HL-60 (cell line): ENCODE data around the gene FHAD1.

Experiments used
- DNase-seq, 2 experiments: peaks; one replicate each; pipeline ENCODE4 v3.0.0-alpha.2; 2010 to 2020; ENCODE audit warnings: low read depth in 1 of 2, low spot score in 1 of 2
- H3K27ac ChIP-seq: fragments of 250-450 bp; sonication (Bioruptor Pico); replicated peaks from 2 replicates; pipeline ENCODE4 v1.5.1; 2020; ENCODE audit warnings: mild to moderate bottlenecking, moderate library complexity
- H3K27me3 ChIP-seq: fragments of 250-450 bp; sonication (Bioruptor Pico); 2 replicates; pipeline ENCODE4 v1.5.1; 2021; ENCODE audit warnings: mild to moderate bottlenecking, moderate library complexity; ENCODE audit not compliant: insufficient read depth, poor library complexity, severe bottlenecking
- H3K4me3 ChIP-seq: replicated peaks from 2 replicates; pipeline ENCODE4 v1.5.1; 2011; ENCODE audit warnings: mild to moderate bottlenecking, control low read depth, low read length; ENCODE audit not compliant: insufficient read depth
- CTCF ChIP-seq: IDR thresholded peaks from one replicate; pipeline ENCODE4 v1.5.1; 2011; ENCODE audit warnings: low read length, control low read depth, inconsistent platforms; ENCODE audit not compliant: insufficient read depth
- GABPA ChIP-seq: IDR thresholded peaks from 2 replicates; pipeline ENCODE4 v1.6.1; 2012; ENCODE audit warnings: low read depth
- POLR2AphosphoS5 ChIP-seq: IDR thresholded peaks from 2 replicates; pipeline ENCODE4 v1.6.1; 2012; ENCODE audit warnings: low read depth
- SPI1 ChIP-seq: IDR thresholded peaks from 2 replicates; pipeline ENCODE4 v1.6.1; 2012; ENCODE audit warnings: low read depth, mild to moderate bottlenecking, borderline replicate concordance
- TF ChIP-seq, protein P1 (sequence below): IDR thresholded peaks from 2 replicates; pipeline ENCODE4 v1.6.1; 2012; ENCODE audit warnings: low read depth; ENCODE audit not compliant: insufficient replicate concordance

Gene FHAD1

GRCh38 chr1:15442119-15442518, 195.1 kb downstream of the FHAD1 start:
- H3K27ac ChIP-seq: no peak overlapping the region
- H3K27me3 ChIP-seq: peaks cover 6% of the 10 kb centered on the region
- TF ChIP-seq GABPA: no peak
- no peak overlapping the region for H3K4me3 ChIP-seq
- DNase-seq: no peak

DNA sequence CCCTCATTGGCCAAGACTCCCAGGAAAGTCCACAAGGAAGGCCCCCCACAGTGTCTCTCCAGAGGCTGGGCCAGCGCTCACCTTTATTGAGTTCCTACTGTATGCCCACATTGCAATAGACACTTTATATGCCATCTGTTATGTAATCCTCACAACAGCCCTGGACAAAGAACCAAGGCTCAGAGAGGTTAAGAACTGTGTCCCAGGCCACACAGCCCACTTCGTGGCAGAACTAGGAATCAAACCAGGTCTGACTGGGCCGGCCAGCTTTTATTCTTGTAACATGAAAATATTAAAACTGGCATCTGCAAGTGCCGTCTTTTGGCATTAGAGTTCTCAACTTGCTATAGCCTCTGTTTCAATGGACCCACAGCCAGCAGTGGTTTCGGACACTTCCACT, 195.7 kb downstream of the FHAD1 start:
- TF ChIP-seq SPI1: no peak
- TF ChIP-seq, protein P1, sequence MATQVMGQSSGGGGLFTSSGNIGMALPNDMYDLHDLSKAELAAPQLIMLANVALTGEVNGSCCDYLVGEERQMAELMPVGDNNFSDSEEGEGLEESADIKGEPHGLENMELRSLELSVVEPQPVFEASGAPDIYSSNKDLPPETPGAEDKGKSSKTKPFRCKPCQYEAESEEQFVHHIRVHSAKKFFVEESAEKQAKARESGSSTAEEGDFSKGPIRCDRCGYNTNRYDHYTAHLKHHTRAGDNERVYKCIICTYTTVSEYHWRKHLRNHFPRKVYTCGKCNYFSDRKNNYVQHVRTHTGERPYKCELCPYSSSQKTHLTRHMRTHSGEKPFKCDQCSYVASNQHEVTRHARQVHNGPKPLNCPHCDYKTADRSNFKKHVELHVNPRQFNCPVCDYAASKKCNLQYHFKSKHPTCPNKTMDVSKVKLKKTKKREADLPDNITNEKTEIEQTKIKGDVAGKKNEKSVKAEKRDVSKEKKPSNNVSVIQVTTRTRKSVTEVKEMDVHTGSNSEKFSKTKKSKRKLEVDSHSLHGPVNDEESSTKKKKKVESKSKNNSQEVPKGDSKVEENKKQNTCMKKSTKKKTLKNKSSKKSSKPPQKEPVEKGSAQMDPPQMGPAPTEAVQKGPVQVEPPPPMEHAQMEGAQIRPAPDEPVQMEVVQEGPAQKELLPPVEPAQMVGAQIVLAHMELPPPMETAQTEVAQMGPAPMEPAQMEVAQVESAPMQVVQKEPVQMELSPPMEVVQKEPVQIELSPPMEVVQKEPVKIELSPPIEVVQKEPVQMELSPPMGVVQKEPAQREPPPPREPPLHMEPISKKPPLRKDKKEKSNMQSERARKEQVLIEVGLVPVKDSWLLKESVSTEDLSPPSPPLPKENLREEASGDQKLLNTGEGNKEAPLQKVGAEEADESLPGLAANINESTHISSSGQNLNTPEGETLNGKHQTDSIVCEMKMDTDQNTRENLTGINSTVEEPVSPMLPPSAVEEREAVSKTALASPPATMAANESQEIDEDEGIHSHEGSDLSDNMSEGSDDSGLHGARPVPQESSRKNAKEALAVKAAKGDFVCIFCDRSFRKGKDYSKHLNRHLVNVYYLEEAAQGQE: no peak
- no peak for TF ChIP-seq GABPA
- TF ChIP-seq CTCF: no peak
- TF ChIP-seq POLR2AphosphoS5: no peak
- Histone ChIP-seq H3K27me3 (peaks cover 6% of the 10 kb centered on the region), H3K27ac (no peak overlapping the region), H3K4me3 (no peak overlapping the region)
- DNase-seq: no peak

DNA sequence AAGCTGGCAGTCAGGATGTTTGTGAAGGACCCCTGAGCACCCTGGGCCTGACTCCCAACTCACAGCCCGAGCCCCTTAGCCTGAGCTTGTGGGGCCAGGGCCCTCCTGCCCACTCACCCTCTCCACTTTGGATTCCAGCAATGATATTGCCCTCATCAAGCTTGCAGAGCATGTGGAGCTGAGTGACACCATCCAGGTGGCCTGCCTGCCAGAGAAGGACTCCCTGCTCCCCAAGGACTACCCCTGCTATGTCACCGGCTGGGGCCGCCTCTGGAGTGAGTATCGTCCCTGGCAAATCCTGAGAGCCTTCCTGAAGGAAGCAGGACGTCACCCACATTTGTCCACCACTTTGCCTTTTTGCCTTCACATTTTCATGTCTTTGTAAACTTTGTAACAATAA, 196.3 kb downstream of the FHAD1 start:
- Histone ChIP-seq H3K27ac (no peak overlapping the region), H3K4me3 (no peak overlapping the region), H3K27me3 (peaks cover 6% of the 10 kb centered on the region)
- TF ChIP-seq POLR2AphosphoS5 (no peak), CTCF (no peak), GABPA (no peak), SPI1 (no peak)
- TF ChIP-seq, protein P1: no peak
- no peak for DNase-seq

DNA sequence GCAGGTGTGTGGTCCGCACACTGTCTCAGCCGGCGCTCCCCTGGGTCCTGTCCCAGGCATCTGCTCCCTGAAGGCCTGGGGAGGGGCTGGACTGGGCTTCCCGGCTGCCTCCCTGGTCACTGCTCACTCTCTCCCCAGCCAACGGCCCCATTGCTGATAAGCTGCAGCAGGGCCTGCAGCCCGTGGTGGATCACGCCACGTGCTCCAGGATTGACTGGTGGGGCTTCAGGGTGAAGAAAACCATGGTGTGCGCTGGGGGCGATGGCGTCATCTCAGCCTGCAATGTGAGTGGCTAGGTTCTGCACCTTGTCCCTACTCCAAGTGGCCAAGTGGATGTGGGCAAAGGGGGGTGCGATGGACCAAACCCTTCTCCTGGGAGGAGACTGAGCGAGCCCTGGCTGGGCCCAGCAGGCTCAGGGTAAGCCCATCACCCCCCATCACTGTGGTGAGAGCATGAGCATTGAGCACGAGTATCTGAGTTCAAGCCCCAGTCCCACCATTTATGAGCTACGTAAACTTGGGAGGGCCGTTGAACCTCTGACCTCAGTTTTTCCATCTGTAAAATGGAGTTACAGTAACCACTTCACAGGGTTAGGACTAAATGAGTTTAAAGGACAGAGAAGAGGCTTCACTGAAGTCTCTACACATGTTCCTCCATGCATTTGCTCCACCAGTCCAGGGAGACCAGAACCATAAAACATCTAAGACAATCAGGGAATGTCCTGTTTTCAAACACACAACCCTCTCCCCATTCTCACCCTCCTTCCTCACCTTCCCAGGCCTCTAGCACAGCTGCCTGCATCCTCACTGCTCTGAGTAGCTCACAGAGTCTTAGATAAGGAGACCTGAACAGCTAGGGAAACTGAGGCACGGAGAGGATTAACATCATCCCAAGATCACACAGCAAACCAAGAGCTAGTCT, 197.7 kb downstream of the FHAD1 start:
- H3K4me3 ChIP-seq: no peak overlapping the region
- no peak for DNase-seq
- H3K27ac ChIP-seq: no peak overlapping the region
- H3K27me3 ChIP-seq: peaks cover 6% of the 10 kb centered on the region
- TF ChIP-seq SPI1 (no peak), CTCF (no peak), POLR2AphosphoS5 (no peak), GABPA (no peak)
- TF ChIP-seq, protein P1: no peak
